HG02571 (cell line): ENCODE results near the gene FGF14.

Source experiments
- ATAC-seq: cut with Tn5 transposase; IDR thresholded peaks from one replicate; pipeline ENCODE4 v1.9.1; 2021; ENCODE audit warnings: mild to moderate bottlenecking, moderate library complexity; ENCODE audit not compliant: unreplicated experiment

FGF14 gene

DNA sequence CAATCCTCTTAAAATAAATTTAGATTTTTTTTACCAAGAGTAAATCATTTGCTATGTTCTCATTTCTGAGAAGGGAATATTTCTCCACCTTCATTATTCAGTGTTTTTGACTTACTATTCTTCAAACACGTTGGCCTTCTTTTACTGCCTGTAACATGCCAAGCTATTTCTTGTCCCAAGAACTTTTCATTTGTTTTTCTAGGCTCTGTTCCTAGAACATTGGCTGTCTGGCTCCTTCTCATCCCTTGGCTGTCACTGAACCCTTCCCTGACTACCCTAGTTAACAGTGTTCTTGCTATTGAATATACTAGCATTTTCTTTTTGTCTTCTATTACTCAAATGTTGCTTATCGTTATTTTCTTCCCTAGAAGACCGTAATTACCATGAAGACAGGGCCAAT, 701.2 kb downstream of the FGF14 start:
- ATAC-seq = no peak

DNA sequence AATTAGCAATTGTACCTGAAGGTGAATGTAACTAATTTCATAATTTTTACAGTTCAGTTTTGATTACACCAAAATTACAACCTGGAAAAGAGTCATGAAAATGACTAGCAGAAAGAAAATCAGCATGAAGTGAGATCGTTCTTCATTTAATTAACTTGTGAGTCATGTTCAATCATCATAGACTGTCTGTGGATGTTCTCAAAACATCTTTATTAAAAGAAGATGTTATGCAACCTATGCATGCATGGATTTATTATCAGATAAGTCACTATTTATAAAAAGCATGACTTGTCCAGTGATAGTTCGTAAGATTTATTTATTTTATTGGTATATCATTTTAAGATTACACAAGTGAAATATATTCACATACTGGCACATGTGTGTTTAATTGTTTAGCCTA, 703.4 kb downstream of the FGF14 start:
- ATAC-seq = no peak

DNA sequence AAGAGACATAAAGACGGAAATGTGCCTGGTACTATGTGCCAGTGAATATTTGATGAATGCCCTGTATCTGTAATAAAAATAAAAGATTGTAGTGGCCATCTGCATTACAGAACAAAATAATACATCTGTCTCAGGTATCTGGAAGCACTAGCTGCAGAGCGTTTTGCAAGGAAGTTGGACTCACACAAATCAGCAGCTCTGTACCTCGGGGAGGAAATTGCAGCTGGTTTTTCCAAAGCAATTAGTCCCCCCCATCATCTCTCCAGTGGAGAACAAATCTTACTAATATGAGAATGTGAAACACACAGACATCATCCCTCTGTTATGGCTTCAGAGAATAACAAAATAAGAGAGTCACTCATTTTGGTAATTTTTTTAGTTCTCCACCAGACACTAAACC, 704.1 kb downstream of the FGF14 start:
- no peak for ATAC-seq

DNA sequence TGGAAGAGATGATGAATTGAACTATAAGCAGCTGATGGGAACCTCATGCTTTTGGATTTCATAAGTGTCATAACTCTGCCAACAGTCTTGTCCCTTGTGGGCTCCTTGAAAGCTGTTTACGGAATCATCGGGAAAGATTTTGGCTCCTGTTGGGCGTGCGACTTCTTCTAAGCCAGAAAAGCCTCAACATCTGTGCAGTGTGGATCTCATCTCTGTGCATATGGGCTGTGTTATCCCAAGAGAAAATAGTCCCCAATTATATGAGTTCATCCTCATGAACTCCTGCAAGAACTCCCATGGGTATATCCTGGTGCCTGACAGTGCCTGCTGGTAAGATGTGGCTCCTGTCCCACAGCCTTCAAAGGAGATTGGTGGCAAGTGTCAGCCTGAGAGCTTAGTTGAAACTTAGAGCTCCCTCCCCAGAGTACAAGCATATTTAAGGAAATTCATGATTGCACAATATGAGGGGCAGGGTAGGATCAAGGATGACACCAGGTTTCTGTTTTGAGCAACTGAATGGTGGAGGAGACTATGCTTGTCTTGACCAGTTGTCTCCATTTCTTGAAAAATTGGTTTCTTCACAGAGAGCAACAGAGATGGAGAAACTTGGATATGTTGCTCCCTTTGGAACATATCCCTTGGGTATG, 705.9 kb downstream of the FGF14 start:
- no peak for ATAC-seq

DNA sequence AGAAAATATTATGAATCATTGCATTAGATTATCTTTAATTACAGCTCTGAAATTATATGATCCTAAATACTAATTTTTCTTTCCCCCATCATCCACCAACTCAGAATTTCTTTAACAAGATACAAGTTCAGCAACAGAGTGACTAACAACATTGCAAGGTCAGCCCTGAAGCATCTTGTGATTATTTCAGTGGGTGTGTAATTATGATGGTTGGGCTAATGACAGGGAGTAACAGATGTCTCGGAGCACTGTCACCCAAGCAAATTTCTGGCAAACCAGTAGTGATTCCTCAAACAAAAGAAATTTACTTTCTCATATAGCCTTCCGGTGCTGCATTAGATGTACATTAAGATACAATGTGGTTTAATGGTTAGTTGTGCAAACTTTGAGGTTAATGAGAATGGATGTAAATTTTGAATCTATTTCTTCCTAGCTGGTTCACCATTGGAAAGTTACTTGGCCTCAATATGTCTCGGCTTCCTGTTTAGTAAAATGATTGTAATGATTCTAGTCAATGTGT, 710.4 kb downstream of the FGF14 start:
- ATAC-seq = no peak

DNA sequence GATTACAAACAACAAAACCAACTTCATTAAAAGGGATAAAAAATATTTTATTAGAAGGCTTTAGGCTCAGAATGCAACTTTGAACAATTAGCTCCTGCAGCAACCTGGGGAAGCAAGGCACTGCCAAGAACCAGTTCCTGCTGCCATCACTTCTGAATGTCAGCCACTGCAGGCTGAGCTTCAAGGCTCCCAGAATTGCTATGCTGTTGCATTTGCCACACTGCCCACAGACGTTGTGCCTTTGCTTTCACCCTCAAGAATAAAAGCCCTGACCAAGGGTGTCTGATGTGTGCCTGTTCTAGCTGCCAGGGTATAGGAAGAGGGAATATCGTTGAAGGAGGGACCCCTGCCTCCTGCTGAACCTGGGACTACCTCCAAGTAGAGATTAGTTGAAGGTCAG, 711.0 kb downstream of the FGF14 start:
- ATAC-seq = no peak

DNA sequence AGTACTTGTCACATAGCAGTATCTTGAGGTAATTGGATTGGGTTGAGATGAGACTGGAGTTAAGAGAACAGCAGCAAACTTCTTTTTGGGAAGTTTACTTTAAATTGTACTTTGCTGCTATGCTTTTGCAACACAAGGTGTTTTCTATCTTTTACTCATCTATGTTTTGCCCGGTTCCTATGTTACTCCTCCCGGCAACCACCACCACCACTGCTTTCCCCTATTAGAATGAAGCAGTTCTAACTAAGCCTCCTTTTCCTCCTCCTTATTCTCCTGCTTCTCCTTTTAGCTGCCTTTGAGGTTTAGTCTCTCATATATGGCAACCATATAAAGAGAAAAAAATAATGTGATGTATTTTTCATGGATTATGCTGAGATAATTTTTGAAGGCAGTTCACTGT, 715.8 kb downstream of the FGF14 start:
- ATAC-seq = no peak

DNA sequence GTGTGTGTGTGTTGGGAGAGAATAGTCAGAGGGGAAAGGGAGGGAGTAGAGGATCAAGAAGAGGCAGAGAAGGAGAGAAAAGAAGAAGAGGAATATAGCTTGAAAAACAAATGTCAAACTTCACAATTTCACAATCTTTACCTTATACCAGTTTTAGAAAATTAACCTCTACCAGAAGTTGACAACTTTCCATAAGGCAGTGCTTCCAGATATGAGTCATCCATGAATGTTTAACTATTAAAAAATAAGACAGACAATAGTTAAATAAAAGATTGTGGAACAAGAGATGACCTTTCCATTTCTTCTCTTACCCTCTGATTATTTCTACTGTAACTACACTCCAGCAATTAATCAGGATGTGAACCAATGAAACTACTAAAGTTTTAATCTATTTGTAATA, 720.0 kb downstream of the FGF14 start:
- ATAC-seq = no peak

DNA sequence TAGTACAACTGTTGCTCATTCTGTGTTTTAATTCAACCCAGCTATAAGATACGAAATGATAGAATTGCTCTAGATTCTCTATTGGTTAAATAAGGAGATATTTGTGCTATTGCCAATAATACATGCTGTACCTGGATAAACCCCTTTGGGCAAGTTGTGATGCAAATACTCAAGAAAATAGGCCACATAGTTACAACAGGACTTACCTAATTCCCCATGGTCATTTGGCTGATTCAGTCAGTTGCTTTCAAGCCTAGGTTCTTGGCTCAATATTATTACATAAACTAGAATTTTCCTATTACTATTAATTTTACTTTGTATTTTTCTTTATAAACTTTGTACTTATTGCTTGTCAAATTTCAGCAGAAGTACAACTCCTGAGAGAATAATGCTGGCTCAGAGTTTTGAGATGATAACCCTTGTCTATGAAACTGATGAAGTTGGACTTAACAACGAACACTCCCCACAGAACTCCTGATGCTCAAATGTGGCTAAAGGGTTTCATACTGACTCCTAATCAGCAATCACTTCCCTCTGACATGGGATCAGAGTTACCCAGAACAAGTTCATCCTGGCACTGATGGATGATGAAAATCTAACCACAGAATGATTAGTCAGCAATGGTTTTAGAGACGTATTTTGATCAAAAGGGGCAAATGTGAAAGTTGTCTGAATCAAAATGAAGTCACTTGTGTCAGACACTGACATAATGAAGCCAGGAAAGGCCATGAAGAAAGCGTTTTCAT, 728.3 kb downstream of the FGF14 start:
- no peak for ATAC-seq

DNA sequence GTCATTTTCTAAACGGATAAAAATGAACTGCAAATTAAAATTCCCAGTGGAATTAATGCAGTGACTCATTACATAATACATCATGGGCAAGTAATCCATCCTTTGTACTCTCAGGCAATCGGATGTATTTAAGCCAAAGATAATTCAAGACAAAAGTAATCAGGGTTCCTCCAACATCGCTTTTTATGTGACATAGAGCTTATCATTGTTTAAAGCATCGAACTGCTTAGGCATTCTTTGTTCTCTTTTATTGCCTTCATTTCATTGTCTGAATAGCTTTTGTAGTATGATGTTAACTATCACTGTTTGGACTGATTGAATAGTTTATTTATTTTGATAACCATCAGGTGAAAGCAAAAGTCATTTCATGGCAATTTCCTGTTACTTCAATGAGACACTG, 740.0 kb downstream of the FGF14 start:
- no peak for ATAC-seq
